Ramos (cell line): ENCODE results near the gene CLDN24.

Source experiments
- in situ Hi-C: fragments of 300-500 bp; cut with MboI; formaldehyde crosslinking; loops from one replicate; pipeline ENCODE4 v1.14.3; 2022; ENCODE audit warnings: low sequenced_read_pairs; ENCODE audit not compliant: unreplicated experiment

CLDN24 gene

DNA sequence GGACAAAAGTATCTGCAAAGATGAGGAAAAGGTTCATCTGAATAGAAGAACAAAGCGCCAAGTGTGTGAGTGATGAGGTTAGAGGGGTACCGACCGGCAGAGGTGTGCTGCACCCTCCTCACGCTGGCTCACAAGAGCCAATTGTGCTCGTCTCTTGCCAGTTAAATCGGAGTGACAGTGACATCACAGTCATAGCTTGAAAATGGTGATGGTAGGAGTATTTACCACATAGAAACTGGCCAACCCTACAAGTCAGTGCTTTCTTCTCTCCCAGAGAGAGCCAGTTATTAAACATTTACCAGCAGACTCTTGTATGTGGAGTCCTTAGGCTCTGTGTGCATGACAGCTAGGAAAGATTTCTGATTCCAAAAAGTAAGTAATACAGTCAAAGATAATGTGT is 34.5 kb downstream of the CLDN24 start:
- in situ Hi-C loops = no loop called here

DNA sequence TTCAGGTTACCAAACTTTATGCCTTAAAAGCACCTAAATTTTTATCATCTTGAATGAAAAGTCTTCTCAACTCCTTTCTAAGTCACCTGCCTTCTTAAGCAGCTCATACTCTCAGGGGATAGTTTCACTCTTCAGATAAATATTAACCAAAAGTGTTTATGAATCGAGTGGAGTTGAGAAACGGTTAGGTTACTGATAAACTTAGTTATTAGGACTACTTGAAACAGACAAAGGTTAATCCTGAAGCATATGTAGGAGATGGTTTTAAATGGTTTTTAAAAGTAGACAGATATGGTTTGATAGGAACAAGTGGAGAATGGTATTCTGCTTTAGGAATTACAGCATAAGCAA is 34.9 kb downstream of the CLDN24 start:
- in situ Hi-C loops = no loop called here

DNA sequence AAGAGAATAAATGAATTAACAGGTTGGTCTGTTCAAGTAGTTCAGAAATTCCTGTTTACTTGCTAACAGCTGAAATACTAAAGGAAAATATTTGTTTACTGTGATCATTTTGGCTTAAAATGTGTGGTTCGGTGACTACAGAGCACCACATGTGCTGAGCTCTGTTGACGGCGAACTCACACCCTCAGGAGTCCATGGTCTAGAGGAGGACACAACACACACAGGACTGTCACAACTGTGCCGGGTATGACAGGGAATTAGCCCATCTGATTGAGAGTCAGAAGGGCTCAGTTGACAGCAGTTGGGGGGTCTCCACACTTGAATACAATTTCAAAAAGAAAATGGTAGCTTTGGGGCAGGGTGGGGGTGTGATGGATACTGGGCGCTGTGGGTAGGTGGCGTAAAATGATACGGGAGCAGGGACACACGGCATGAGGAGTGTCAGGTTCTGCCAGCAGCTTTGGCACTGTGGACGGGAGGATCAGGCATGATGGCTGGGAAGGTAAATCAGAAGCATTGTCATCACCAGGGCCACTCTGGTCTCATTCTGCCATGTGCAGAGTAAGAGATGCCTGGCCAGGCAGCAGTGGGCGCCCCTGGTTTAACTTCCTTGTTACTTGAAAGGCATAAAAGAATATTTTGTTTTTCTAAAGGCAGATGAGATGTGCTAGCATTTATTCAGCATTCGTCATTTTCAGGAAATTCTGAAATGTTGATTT is 35.5 kb downstream of the CLDN24 start:
- in situ Hi-C loops = no loop called here

DNA sequence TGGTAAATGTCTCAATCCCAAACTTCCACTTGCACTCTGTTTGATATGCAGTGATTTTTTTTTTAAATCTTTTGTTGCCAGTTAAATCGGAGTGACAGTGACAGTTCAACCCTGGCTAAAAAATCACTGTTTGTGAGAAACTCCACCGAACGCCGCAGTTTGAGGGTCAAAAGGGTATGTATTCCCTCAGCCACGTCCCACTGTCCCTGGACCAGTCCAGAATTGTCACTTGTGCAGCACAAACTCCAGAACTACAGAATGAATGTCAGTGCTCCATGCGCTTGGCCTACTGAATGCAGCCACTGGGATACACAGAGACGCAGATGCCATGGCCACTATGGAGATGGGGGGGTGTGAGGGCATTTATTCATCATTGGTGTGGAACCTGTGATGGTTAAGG is 36.3 kb downstream of the CLDN24 start:
- in situ Hi-C loops = no loop called here

DNA sequence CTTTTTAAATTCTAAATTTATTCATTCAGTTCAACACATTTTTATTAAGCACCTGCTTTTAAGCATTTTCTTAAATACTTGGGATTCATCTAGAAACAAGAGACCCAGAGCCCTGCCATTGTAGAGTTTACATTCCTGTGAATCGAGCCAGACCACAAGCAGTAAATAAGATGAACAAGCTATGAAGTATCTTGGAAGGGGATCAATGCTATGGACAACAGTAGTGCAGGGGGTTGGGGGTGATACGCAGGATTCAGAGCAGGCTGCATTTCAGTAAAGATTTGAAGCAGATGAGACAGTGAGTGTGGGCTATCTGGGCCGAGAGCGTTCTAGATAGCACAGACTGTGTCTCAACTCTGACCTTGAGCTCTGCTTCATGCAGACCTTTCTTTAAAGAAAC is 37.3 kb downstream of the CLDN24 start:
- in situ Hi-C loops = no loop called here

DNA sequence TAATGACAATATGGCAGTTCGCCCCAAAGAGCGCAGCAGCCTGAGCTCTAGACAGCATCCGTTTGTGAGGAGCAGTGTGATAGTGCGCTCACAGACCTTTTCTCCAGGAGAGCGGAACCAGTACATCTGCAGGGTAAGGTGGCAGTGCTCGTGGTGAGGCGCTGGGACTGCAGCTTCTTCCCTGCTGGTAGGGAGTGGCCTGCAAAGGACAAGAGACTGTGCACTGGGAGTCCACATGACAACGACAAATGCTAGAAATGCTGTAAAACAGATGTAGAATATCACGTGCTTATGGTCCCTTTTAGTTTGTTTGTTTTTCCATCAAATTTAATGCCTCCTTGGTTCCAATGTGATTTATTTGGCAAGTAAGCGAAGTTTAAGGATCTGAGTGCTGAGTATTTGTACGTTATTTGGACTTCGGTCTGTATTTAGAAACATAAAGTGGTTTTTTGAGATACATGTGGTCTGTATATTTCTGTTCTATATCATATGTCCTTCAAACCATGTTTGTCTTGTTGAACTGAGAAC is 37.9 kb downstream of the CLDN24 start:
- in situ Hi-C loops = no loop called here

DNA sequence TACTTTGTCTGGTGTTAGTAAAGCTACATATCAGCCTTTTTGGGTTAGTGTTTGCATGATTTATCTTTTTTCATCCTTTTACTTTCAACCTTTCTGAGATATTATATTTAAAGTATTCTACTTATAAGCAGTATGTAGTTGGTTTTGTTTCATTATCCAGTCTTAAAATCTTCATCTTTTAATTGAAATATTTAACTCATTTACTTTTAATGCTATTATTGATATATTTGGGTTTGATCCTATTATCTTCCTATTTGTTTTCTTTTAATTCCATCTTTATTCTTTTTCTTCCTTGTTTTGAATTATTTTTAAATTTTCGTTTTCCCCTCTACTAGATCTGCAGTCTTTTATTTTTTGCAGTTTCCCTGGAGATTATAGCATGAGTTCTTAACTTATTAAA is 46.1 kb downstream of the CLDN24 start:
- in situ Hi-C loops = no loop called here

DNA sequence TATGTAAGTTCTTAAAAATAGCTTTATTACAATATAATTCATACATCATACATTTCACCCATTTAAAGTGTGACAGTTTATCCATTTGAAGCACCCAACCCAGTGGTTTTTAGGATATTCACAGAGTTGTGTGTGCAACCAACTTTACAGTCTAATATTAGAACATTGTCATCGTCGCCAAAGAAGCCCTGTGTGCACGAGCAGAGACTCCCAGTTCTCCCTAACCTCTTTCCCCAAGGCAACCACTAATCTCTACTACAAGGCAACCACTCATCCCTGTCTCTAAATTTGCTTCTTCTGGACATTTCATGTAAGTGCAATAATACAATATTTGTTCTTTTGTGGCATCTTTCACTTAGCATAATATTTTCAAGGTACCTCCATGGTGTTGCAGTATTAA is 49.8 kb downstream of the CLDN24 start:
- in situ Hi-C loops = no loop called here
